HEK293 (cell line): Measurements from ENCODE around the gene CDC34.

Source experiments
- CTCF ChIA-PET: fragments of 350-600 bp; formaldehyde crosslinking; extraction: SDS; loops from one replicate; lab custom pipeline; 2021; ENCODE audit warnings: antibody characterized with exemption; lab: Yijun Ruan, JAX
- POLR2A ChIA-PET: fragments of 300-600 bp; formaldehyde crosslinking; extraction: SDS; loops from one replicate; lab custom pipeline; 2020; ENCODE audit warnings: antibody characterized with exemption, inconsistent platforms; lab: Yijun Ruan, JAX
- H3K27ac ChIP-seq: fragments of 200-500 bp; sonication (Bioruptor generic); 2 replicates; pipeline ENCODE4 v1.5.1; 2014; ENCODE audit warnings: low read depth, low read length, control low read depth, inconsistent platforms; ENCODE audit errors: extremely low read depth
- H3K36me3 ChIP-seq, 2 experiments: fragments of 200-500 bp in 1 of 2; sonication (Bioruptor generic) in 1 of 2; 1 replicate in 1 of 2; 2 replicates in 1 of 2; pipeline ENCODE4 v1.5.1; 2014 to 2017; ENCODE audit warnings: inconsistent platforms in 2 of 2, low read length in 2 of 2; ENCODE audit not compliant: control insufficient read depth in 2 of 2, insufficient read depth in 1 of 2
- H3K4me1 ChIP-seq: fragments of 200-500 bp; sonication (Bioruptor generic); 2 replicates; pipeline ENCODE4 v1.5.1; 2014; ENCODE audit warnings: mild to moderate bottlenecking, low read length, inconsistent platforms; ENCODE audit not compliant: control insufficient read depth, insufficient read depth
- H3K4me3 ChIP-seq: 2 replicates; pipeline ENCODE4 v1.5.1; 2011; ENCODE audit warnings: low read depth, mild to moderate bottlenecking, control low read depth, low read length, moderate library complexity
- H3K9me3 ChIP-seq: fragments of 200-500 bp; sonication (Bioruptor generic); 2 replicates; pipeline ENCODE4 v1.5.1; 2014; ENCODE audit warnings: low read depth, low read length, inconsistent platforms; ENCODE audit not compliant: control insufficient read depth, insufficient read depth
- GLI2 ChIP-seq: fragments of 450-650 bp; formaldehyde crosslinking; IDR thresholded peaks from 2 replicates; pipeline ENCODE4; 2017; ENCODE audit warnings: missing biosample characterization, missing genetic modification characterization, low read depth, borderline replicate concordance
- MZF1 ChIP-seq: fragments of 450-650 bp; formaldehyde crosslinking; IDR thresholded peaks from 2 replicates; pipeline ENCODE4 v1.5.1; 2017; ENCODE audit warnings: missing biosample characterization, missing genetic modification characterization, borderline replicate concordance
- RBAK ChIP-seq: fragments of 450-650 bp; formaldehyde crosslinking; IDR thresholded peaks from 2 replicates; pipeline ENCODE4 v1.5.1; 2016; ENCODE audit warnings: missing biosample characterization, missing genetic modification characterization
- SP7 ChIP-seq: fragments of 450-650 bp; formaldehyde crosslinking; IDR thresholded peaks from 2 replicates; pipeline ENCODE4 v1.5.1; 2016; ENCODE audit warnings: missing biosample characterization, missing genetic modification characterization
- ZNF133 ChIP-seq: fragments of 450-650 bp; formaldehyde crosslinking; IDR thresholded peaks from 2 replicates; pipeline ENCODE4 v1.5.1; 2016; ENCODE audit warnings: missing biosample characterization, missing genetic modification characterization
- ZNF138 ChIP-seq: fragments of 450-650 bp; formaldehyde crosslinking; IDR thresholded peaks from 2 replicates; pipeline ENCODE4 v1.5.1; 2016; ENCODE audit warnings: missing biosample characterization, missing genetic modification characterization, borderline replicate concordance
- ZNF146 ChIP-seq: fragments of 450-650 bp; formaldehyde crosslinking; IDR thresholded peaks from 2 replicates; pipeline ENCODE4 v1.5.1; 2016; ENCODE audit warnings: missing biosample characterization, missing genetic modification characterization
- ZNF23 ChIP-seq: fragments of 450-650 bp; formaldehyde crosslinking; IDR thresholded peaks from 2 replicates; pipeline ENCODE4 v1.5.1; 2016; ENCODE audit warnings: missing biosample characterization, missing genetic modification characterization, borderline replicate concordance
- ZNF350 ChIP-seq: fragments of 450-650 bp; formaldehyde crosslinking; IDR thresholded peaks from 2 replicates; pipeline ENCODE4 v1.5.0; 2017; ENCODE audit warnings: missing biosample characterization, mild to moderate bottlenecking, missing genetic modification characterization
- ZNF654 ChIP-seq: fragments of 450-650 bp; formaldehyde crosslinking; IDR thresholded peaks from 2 replicates; pipeline ENCODE4 v1.5.1; 2016; ENCODE audit warnings: low read depth, missing biosample characterization, missing genetic modification characterization
- ZNF791 ChIP-seq: fragments of 450-650 bp; formaldehyde crosslinking; IDR thresholded peaks from 2 replicates; pipeline ENCODE4 v1.5.1; 2016; ENCODE audit warnings: missing biosample characterization, missing genetic modification characterization
- TF ChIP-seq, protein P1 (sequence below): fragments of 450-650 bp; formaldehyde crosslinking; conservative IDR thresholded peaks from 2 replicates; pipeline ENCODE4 v1.5.1; 2016; ENCODE audit warnings: low read depth, missing biosample characterization, missing genetic modification characterization
- TF ChIP-seq, protein P2 (sequence below): fragments of 450-650 bp; formaldehyde crosslinking; IDR thresholded peaks from 2 replicates; pipeline ENCODE4 v1.5.1; 2016; ENCODE audit warnings: missing biosample characterization, missing genetic modification characterization, borderline replicate concordance
- TF ChIP-seq, protein P3 (sequence below): sonication (generic); formaldehyde crosslinking; IDR thresholded peaks from 2 replicates; pipeline ENCODE4 v1.8.1; 2022; ENCODE audit warnings: mild to moderate bottlenecking, moderate library complexity, missing genetic modification reagents
- TF ChIP-seq, protein P4 (sequence below): fragments of 450-650 bp; formaldehyde crosslinking; IDR thresholded peaks from 2 replicates; pipeline ENCODE4 v1.5.1; 2017; ENCODE audit warnings: missing biosample characterization, missing genetic modification characterization

The CDC34 gene

DNA sequence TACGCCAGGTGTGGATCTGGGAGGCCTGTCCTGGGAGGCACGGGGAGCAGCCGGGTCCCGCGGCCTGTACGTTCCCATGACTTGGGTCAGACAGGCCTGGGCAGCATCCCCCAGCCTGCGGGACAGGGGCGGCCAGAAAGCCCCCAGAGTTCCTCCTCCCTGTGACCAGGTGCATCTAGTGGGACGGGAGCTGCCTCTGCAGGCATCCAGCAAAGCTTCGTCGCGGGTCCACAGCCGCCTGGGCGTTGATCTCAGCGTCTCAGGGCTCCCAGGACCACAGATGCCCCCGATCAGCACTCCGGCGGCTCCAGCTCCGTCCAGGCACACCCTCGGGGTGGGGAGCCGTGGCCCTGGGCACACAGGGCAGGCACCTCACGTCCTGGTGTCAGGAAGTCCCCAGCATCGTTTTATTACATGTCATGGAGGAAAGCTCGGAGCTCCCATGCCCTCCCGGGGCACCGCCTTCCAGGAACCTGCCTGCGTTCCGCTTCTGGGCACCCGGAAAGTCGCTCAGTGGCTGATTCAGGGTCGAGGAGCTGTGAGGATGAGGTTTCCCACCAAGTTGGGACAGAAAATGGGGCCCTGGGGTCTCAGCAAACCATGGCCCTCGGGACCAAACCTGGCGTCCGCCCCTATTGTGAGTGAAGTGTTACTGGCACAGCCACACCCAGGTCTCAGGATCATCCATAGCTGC is 10.8 kb downstream of the CDC34 start:
- H3K9me3 ChIP-seq, result no peaks in the 10 kb centered on the region
- POLR2A ChIA-PET, result interaction anchor here (1.1 kb wide), 1 partner anchor 10 kb away, joined by 7 read pairs; the partner anchor contains the start of gene CDC34
- TF ChIP-seq ZNF350 (tag by site-specific recombination), result no peak
- TF ChIP-seq GLI2 (tag by site-specific recombination), result no peak
- no peak for TF ChIP-seq ZNF133 (tag by site-specific recombination)
- no peak for TF ChIP-seq RBAK (tag by site-specific recombination)
- no peak for TF ChIP-seq ZNF138 (tag by site-specific recombination)
- no peak for TF ChIP-seq ZNF654
- TF ChIP-seq, protein P1, sequence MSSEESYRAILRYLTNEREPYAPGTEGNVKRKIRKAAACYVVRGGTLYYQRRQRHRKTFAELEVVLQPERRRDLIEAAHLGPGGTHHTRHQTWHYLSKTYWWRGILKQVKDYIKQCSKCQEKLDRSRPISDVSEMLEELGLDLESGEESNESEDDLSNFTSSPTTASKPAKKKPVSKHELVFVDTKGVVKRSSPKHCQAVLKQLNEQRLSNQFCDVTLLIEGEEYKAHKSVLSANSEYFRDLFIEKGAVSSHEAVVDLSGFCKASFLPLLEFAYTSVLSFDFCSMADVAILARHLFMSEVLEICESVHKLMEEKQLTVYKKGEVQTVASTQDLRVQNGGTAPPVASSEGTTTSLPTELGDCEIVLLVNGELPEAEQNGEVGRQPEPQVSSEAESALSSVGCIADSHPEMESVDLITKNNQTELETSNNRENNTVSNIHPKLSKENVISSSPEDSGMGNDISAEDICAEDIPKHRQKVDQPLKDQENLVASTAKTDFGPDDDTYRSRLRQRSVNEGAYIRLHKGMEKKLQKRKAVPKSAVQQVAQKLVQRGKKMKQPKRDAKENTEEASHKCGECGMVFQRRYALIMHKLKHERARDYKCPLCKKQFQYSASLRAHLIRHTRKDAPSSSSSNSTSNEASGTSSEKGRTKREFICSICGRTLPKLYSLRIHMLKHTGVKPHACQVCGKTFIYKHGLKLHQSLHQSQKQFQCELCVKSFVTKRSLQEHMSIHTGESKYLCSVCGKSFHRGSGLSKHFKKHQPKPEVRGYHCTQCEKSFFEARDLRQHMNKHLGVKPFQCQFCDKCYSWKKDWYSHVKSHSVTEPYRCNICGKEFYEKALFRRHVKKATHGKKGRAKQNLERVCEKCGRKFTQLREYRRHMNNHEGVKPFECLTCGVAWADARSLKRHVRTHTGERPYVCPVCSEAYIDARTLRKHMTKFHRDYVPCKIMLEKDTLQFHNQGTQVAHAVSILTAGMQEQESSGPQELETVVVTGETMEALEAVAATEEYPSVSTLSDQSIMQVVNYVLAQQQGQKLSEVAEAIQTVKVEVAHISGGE (tag by site-specific recombination), result no peak
- no peak for TF ChIP-seq ZNF791 (tag by site-specific recombination)
- no peak for TF ChIP-seq SP7 (tag by site-specific recombination)
- TF ChIP-seq ZNF23 (tag by site-specific recombination), result no peak
- TF ChIP-seq, protein P2, sequence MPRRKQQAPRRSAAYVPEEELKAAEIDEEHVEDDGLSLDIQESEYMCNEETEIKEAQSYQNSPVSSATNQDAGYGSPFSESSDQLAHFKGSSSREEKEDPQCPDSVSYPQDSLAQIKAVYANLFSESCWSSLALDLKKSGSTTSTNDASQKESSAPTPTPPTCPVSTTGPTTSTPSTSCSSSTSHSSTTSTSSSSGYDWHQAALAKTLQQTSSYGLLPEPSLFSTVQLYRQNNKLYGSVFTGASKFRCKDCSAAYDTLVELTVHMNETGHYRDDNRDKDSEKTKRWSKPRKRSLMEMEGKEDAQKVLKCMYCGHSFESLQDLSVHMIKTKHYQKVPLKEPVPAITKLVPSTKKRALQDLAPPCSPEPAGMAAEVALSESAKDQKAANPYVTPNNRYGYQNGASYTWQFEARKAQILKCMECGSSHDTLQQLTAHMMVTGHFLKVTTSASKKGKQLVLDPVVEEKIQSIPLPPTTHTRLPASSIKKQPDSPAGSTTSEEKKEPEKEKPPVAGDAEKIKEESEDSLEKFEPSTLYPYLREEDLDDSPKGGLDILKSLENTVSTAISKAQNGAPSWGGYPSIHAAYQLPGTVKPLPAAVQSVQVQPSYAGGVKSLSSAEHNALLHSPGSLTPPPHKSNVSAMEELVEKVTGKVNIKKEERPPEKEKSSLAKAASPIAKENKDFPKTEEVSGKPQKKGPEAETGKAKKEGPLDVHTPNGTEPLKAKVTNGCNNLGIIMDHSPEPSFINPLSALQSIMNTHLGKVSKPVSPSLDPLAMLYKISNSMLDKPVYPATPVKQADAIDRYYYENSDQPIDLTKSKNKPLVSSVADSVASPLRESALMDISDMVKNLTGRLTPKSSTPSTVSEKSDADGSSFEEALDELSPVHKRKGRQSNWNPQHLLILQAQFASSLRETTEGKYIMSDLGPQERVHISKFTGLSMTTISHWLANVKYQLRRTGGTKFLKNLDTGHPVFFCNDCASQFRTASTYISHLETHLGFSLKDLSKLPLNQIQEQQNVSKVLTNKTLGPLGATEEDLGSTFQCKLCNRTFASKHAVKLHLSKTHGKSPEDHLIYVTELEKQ (tag by site-specific recombination), result no peak
- TF ChIP-seq, protein P3, sequence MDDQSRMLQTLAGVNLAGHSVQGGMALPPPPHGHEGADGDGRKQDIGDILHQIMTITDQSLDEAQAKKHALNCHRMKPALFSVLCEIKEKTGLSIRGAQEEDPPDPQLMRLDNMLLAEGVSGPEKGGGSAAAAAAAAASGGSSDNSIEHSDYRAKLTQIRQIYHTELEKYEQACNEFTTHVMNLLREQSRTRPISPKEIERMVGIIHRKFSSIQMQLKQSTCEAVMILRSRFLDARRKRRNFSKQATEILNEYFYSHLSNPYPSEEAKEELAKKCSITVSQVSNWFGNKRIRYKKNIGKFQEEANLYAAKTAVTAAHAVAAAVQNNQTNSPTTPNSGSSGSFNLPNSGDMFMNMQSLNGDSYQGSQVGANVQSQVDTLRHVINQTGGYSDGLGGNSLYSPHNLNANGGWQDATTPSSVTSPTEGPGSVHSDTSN (CRISPR knock-in tag), result no peak
- no peak for TF ChIP-seq ZNF146 (tag by site-specific recombination)
- TF ChIP-seq, protein P4, sequence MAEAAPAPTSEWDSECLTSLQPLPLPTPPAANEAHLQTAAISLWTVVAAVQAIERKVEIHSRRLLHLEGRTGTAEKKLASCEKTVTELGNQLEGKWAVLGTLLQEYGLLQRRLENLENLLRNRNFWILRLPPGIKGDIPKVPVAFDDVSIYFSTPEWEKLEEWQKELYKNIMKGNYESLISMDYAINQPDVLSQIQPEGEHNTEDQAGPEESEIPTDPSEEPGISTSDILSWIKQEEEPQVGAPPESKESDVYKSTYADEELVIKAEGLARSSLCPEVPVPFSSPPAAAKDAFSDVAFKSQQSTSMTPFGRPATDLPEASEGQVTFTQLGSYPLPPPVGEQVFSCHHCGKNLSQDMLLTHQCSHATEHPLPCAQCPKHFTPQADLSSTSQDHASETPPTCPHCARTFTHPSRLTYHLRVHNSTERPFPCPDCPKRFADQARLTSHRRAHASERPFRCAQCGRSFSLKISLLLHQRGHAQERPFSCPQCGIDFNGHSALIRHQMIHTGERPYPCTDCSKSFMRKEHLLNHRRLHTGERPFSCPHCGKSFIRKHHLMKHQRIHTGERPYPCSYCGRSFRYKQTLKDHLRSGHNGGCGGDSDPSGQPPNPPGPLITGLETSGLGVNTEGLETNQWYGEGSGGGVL, result no peak
- no peak for TF ChIP-seq MZF1 (tag by site-specific recombination)
- TF ChIP-seq, all 188 proteins: peak for 0
- H3K4me3 ChIP-seq, result no peak overlapping the region
- H3K4me1 ChIP-seq, result no peaks in the 10 kb centered on the region
- H3K27ac ChIP-seq, result no peak overlapping the region
- peaks cover 6 to 35% of the 10 kb centered on the region in 2 experiments; a peak in 2 of 3 replicates for H3K36me3 ChIP-seq
- CTCF ChIA-PET, result interaction anchor here (0.6 to 1.3 kb wide), 3 partner anchors 9 to 192 kb away, joined by 4 to 5 read pairs (median 5); no protein-coding TSS in a partner anchor
